ENCODE measurements around the gene SLC6A4. TPM values are rescaled to one million over a fixed set of nuclear protein-coding genes. Genes with fewer than 3 reads are reported as not detected.

The SLC6A4 gene
- total and polyA plus RNA-seq, 10 of the 15 experiments (the other 5 are each of a cell fraction or from before 2014, with no cell fraction given), result 5.3 to 20.6 (median 10.1) TPM

DNA sequence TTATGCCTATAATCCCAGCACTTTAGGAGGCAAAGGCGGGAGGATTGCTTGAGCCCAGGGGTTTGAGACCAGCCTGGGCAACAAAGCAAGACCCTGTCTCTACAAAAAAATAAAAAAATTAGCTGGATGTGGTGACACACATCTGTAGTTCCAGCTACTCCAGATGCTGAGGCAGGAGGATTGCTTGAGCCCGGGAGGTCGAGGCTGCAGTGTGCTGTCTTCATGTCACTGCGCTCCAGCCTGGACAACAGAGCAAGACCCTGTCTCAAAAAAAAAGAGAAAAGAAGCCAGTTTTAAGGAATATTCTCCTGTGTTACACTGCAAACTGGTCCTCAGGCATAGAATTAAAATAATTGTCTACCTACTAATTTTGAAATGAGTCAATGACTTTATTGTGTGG, 71.0 kb downstream of the SLC6A4 start:
- Histone ChIP-seq H3K27me3 (replicated peaks in 1 of 2; ENCODE audit: control insufficient read depth in 2 of 2, insufficient read depth in 2 of 2, low read length in 1 of 2) (no peaks in the 10 kb centered on the region), H4K20me1 (ENCODE audit: control insufficient read depth, insufficient read depth) (no peaks in the 10 kb centered on the region), H2AFZ (ENCODE audit: control insufficient read depth, low read depth, low read length) (no peak overlapping the region), H3K9me3 (replicated peaks; ENCODE audit: control insufficient read depth, insufficient read depth, low read length) (peaks cover 11% of the 10 kb centered on the region; the same call in 2 of the 3 replicates), H3K4me1 (ENCODE audit: control insufficient read depth, insufficient read depth, low read length) (peaks cover 3% of the 10 kb centered on the region; the same call in 1 of the 2 replicates), H3K27ac (ENCODE audit: control insufficient read depth, insufficient read depth) (no peak overlapping the region), H3K4me3 (no peak overlapping the region), H3K9ac (ENCODE audit: control insufficient read depth, insufficient read depth, low read length) (no peak overlapping the region), H3K36me3 (ENCODE audit: control insufficient read depth in 2 of 2, insufficient read depth in 2 of 2, low read length in 1 of 2) (peaks cover 0 to 11% of the 10 kb centered on the region in 2 experiments; a peak in 2 of 4 replicates), H3K4me2 (ENCODE audit: control insufficient read depth, insufficient read depth) (no peak overlapping the region), H3K79me2 (ENCODE audit: control insufficient read depth, insufficient read depth, low read length) (peaks cover 11% of the 10 kb centered on the region)
- DNase-seq (ENCODE audit: low read depth, low spot score) (no peak), ATAC-seq (no peak), FAIRE-seq (no peak)
- BruUV-seq (replicated peaks), result no TSS peak
- TF ChIP-seq RBBP5 (conservative IDR thresholded peaks at IDR 0.05), result no peak
- TF ChIP-seq MYB (IDR thresholded peaks at IDR 0.05; ENCODE audit: borderline replicate concordance, low read depth, low read length), result no peak
- TF ChIP-seq ZNF274 (IDR thresholded peaks at IDR 0.05; ENCODE audit: insufficient read depth, insufficient read length), result no peak
- no peak for TF ChIP-seq MEF2A (IDR thresholded peaks at IDR 0.05; ENCODE audit: insufficient read depth, low read depth, low read length)
- TF ChIP-seq, protein P1, sequence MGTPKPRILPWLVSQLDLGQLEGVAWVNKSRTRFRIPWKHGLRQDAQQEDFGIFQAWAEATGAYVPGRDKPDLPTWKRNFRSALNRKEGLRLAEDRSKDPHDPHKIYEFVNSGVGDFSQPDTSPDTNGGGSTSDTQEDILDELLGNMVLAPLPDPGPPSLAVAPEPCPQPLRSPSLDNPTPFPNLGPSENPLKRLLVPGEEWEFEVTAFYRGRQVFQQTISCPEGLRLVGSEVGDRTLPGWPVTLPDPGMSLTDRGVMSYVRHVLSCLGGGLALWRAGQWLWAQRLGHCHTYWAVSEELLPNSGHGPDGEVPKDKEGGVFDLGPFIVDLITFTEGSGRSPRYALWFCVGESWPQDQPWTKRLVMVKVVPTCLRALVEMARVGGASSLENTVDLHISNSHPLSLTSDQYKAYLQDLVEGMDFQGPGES (IDR thresholded peaks at IDR 0.05), result no peak
- no peak for TF ChIP-seq NFXL1 (IDR thresholded peaks at IDR 0.05; ENCODE audit: borderline replicate concordance)
- TF ChIP-seq, protein P2, sequence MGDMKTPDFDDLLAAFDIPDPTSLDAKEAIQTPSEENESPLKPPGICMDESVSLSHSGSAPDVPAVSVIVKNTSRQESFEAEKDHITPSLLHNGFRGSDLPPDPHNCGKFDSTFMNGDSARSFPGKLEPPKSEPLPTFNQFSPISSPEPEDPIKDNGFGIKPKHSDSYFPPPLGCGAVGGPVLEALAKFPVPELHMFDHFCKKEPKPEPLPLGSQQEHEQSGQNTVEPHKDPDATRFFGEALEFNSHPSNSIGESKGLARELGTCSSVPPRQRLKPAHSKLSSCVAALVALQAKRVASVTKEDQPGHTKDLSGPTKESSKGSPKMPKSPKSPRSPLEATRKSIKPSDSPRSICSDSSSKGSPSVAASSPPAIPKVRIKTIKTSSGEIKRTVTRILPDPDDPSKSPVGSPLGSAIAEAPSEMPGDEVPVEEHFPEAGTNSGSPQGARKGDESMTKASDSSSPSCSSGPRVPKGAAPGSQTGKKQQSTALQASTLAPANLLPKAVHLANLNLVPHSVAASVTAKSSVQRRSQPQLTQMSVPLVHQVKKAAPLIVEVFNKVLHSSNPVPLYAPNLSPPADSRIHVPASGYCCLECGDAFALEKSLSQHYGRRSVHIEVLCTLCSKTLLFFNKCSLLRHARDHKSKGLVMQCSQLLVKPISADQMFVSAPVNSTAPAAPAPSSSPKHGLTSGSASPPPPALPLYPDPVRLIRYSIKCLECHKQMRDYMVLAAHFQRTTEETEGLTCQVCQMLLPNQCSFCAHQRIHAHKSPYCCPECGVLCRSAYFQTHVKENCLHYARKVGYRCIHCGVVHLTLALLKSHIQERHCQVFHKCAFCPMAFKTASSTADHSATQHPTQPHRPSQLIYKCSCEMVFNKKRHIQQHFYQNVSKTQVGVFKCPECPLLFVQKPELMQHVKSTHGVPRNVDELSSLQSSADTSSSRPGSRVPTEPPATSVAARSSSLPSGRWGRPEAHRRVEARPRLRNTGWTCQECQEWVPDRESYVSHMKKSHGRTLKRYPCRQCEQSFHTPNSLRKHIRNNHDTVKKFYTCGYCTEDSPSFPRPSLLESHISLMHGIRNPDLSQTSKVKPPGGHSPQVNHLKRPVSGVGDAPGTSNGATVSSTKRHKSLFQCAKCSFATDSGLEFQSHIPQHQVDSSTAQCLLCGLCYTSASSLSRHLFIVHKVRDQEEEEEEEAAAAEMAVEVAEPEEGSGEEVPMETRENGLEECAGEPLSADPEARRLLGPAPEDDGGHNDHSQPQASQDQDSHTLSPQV (IDR thresholded peaks at IDR 0.05), result no peak
- no peak for TF ChIP-seq IRF4 (IDR thresholded peaks at IDR 0.05; ENCODE audit: low read depth, low read length)
- TF ChIP-seq, protein P3, sequence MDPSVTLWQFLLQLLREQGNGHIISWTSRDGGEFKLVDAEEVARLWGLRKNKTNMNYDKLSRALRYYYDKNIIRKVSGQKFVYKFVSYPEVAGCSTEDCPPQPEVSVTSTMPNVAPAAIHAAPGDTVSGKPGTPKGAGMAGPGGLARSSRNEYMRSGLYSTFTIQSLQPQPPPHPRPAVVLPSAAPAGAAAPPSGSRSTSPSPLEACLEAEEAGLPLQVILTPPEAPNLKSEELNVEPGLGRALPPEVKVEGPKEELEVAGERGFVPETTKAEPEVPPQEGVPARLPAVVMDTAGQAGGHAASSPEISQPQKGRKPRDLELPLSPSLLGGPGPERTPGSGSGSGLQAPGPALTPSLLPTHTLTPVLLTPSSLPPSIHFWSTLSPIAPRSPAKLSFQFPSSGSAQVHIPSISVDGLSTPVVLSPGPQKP (IDR thresholded peaks at IDR 0.05; ENCODE audit: low read depth, low read length), result no peak
- no peak for TF ChIP-seq RFX5 (IDR thresholded peaks at IDR 0.05; ENCODE audit: low read depth, low read length)
- POLR2A ChIA-PET, result interaction anchor here (0.9 to 1.0 kb wide), 2 partner anchors 13 to 104 kb away, joined by 3 read pairs; no protein-coding TSS in a partner anchor
- SMC1A ChIA-PET (ENCODE audit: uncharacterized antibody, unreplicated experiment), result interaction anchor here (1.1 to 3.2 kb wide), 6 partner anchors 9 to 60 kb away, joined by 3 to 18 read pairs (median 8); no protein-coding TSS in a partner anchor
- RAD21 ChIA-PET (ENCODE audit: unreplicated experiment), result interaction anchor here (2.1 to 2.2 kb wide), 2 partner anchors 40 to 171 kb away, joined by 6 to 7 read pairs; no protein-coding TSS in a partner anchor
- WGBS (ENCODE audit: insufficient coverage, insufficient replicate concordance, low lambda C conversion rate, missing lambda C conversion rate), result 98% methylated on average over 4 of the region's 4 CpGs
- intact Hi-C loops (cut with micrococcal nuclease; ENCODE audit: unreplicated experiment), result no loop called here
- CTCF ChIA-PET, result interaction anchor here (0.7 to 5.9 kb wide), 5 partner anchors 10 to 172 kb away, joined by 3 to 31 read pairs (median 8); no protein-coding TSS in a partner anchor
- in situ Hi-C loops (cut with MboI), result no loop called here
